ENCODE measurements around the gene DIS3.
"Not testable (repeated sequence)": the region's sequence is repeated elsewhere in the genome, so short reads cannot be mapped to it uniquely, and the experiment has no call there.

Gene DIS3, protein sequence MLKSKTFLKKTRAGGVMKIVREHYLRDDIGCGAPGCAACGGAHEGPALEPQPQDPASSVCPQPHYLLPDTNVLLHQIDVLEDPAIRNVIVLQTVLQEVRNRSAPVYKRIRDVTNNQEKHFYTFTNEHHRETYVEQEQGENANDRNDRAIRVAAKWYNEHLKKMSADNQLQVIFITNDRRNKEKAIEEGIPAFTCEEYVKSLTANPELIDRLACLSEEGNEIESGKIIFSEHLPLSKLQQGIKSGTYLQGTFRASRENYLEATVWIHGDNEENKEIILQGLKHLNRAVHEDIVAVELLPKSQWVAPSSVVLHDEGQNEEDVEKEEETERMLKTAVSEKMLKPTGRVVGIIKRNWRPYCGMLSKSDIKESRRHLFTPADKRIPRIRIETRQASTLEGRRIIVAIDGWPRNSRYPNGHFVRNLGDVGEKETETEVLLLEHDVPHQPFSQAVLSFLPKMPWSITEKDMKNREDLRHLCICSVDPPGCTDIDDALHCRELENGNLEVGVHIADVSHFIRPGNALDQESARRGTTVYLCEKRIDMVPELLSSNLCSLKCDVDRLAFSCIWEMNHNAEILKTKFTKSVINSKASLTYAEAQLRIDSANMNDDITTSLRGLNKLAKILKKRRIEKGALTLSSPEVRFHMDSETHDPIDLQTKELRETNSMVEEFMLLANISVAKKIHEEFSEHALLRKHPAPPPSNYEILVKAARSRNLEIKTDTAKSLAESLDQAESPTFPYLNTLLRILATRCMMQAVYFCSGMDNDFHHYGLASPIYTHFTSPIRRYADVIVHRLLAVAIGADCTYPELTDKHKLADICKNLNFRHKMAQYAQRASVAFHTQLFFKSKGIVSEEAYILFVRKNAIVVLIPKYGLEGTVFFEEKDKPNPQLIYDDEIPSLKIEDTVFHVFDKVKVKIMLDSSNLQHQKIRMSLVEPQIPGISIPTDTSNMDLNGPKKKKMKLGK

DNA sequence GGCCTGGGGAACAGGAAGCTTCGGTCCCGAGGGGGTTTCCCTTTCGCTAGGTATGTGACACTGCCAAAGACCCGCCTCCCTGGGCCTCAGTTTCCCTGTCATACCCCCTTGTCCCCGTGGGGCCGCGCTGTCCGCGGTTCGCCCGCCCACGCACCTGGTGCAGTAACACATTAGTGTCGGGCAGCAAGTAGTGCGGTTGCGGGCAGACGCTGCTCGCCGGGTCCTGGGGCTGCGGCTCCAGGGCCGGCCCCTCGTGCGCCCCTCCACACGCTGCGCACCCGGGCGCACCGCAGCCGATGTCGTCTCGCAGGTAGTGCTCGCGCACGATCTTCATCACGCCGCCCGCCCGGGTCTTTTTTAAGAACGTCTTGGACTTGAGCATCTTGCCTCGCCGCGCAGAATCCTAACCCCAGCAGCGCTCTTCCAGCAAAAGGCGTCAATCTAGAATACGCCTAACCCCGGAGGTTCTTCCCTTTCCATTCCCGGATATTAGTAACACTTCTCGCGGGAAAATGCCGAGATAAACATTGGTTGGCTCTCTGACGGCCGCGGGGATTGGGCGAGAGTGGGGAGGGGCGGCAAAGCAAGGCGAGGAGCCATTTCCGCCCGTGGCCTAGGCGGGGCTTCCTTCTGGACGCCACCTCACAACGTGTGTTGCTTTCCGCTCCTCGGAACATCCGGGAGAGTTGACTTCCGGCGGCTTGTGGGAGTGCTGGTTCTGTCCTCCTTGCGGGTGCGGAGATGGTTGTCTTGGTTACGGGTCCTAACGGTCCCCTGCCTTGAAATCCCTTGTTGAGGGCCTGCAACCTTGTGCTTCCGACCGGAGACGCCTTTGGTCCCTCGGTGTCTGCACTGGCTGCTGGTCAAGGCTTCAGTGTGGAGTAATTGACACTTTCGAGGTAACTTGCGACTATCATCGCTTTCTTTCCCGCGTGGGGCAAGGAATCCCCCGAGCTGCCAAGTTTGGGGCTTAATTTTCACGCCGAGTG lies at the start of gene DIS3, which contains the start of gene PIBF1:
DIS3 (minus strand) TSS at position 450 of the 989 bp plus-strand sequence; CDS start at position 382, 68 bp downstream.
PIBF1 (plus strand) TSS at position 683 of the 989 bp plus-strand sequence. CDS start 1,337 bp downstream, outside the sequence.
- Histone ChIP-seq H3K4me2 (peak within 1 kb of the TSS; percentile 81 to 98 (median 90)), H3K36me3 (peaks cover 37 to 69% (median 48%) of the 10 kb centered on the region in 11 experiments), H4K20me1 (peaks cover 6 to 68% (median 41%) of the 10 kb centered on the region in 11 experiments; a peak in 20 of 22 replicates), H3K27me3 (no peaks in the 10 kb centered on the region), H3K9ac (peak within 1 kb of the TSS; percentile 86 to 95 (median 90)), H3K4me1 (peaks cover 16 to 42% (median 31%) of the 10 kb centered on the region in 10 experiments), H3K9me3 (replicated peaks in 1 of 11) (no peaks in the 10 kb centered on the region), H3K27ac (peak within 1 kb of the TSS; percentile 75 to 91 (median 88)), H3K4me3 (peak within 1 kb of the TSS; percentile 90 to 99 (median 94))
- no peak for TF ChIP-seq Cebpa-rat (IDR thresholded peaks at IDR 0.05)

DNA sequence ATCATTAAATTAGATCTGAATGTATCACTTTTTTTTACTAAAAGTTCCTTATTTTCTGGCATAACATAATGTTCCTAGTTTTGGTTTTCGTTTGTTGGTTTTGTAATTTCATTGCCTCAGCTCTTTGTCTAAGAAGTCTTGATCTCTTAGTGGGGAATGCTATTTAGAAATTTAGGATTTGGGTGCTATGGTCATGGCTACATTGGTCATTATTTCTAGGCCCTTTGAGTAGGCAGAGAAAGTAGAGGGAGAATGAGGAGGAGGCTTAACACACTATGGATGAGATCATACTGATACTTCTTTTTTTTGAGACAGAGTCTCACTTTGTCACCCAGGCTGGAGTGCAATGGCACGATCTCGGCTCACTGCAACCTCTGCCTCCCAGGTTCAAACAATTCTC lies 42.0 kb upstream of the DIS3 start:
- no peak overlapping the region for H3K4me3 ChIP-seq
- no peak overlapping the region for H3K4me2 ChIP-seq
- no peaks in the 10 kb centered on the region for H3K27me3 ChIP-seq
- H3K36me3 ChIP-seq = peaks cover 44 to 96% (median 83%) of the 10 kb centered on the region in 11 experiments
- H3K27ac ChIP-seq = no peak overlapping the region
- peaks cover 0 to 4% (median 0%) of the 10 kb centered on the region in 11 experiments; a peak in 1 of 22 replicates for H3K9me3 ChIP-seq (replicated peaks in 1 of 11)
- TF ChIP-seq Cebpa-rat (IDR thresholded peaks at IDR 0.05) = no peak
- H3K4me1 ChIP-seq = no peaks in the 10 kb centered on the region
- no peaks in the 10 kb centered on the region for H4K20me1 ChIP-seq
- no peak overlapping the region for H3K9ac ChIP-seq

DNA sequence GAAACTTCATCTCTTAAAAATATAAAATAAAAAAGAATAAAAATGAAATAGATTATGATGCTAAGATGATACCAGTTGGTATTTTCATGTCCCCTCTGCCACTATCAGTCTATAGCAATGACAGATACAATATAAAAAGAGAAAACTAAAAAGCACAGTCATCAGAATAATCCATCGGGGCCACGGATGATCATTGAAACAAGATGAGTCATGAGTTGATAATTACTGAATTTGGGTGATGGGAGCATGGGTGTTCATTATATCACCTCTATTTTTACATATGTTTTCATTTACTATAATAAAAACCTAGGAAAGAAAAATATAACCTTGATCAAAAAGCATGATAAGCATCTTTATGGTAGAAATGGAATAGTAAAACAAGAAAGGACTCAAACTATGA lies 41.4 kb upstream of the DIS3 start:
- no peaks in the 10 kb centered on the region for H3K9me3 ChIP-seq (replicated peaks in 1 of 11)
- no peaks in the 10 kb centered on the region for H3K4me1 ChIP-seq
- no peak overlapping the region for H3K9ac ChIP-seq
- H3K27ac ChIP-seq = no peak overlapping the region
- TF ChIP-seq Cebpa-rat (IDR thresholded peaks at IDR 0.05) = no peak
- no peak overlapping the region for H3K4me2 ChIP-seq
- peaks cover 45 to 97% (median 80%) of the 10 kb centered on the region in 11 experiments for H3K36me3 ChIP-seq
- H3K4me3 ChIP-seq = no peak overlapping the region
- no peaks in the 10 kb centered on the region for H3K27me3 ChIP-seq
- H4K20me1 ChIP-seq = no peaks in the 10 kb centered on the region

DNA sequence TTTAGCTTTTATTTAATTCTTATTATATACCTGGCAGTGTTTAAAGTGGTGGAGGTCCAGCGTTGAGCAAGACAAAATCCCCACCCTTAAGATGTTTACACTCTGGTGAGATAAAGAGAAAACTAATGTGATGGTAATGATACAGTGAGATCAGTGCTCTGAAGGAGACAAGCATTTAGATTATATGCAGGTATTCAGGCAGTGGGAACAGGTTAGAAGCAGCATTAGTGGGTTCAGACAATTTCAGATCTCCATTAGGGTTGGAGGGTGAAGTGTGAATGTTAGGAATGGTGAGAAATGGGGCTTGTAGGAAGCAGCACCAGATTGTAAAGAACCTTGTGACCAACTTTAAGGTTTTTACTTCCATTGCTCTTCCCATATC lies 39.2 kb upstream of the DIS3 start:
- no peak overlapping the region for H3K9ac ChIP-seq
- H3K4me1 ChIP-seq = no peaks in the 10 kb centered on the region
- H3K27me3 ChIP-seq = no peaks in the 10 kb centered on the region
- H3K9me3 ChIP-seq (replicated peaks in 1 of 11) = no peaks in the 10 kb centered on the region
- no peak overlapping the region for H3K27ac ChIP-seq
- no peak overlapping the region for H3K4me2 ChIP-seq
- H4K20me1 ChIP-seq = no peaks in the 10 kb centered on the region
- H3K36me3 ChIP-seq = peaks cover 33 to 87% (median 65%) of the 10 kb centered on the region in 11 experiments
- no peak overlapping the region for H3K4me3 ChIP-seq
- no peak for TF ChIP-seq Cebpa-rat (IDR thresholded peaks at IDR 0.05)

DNA sequence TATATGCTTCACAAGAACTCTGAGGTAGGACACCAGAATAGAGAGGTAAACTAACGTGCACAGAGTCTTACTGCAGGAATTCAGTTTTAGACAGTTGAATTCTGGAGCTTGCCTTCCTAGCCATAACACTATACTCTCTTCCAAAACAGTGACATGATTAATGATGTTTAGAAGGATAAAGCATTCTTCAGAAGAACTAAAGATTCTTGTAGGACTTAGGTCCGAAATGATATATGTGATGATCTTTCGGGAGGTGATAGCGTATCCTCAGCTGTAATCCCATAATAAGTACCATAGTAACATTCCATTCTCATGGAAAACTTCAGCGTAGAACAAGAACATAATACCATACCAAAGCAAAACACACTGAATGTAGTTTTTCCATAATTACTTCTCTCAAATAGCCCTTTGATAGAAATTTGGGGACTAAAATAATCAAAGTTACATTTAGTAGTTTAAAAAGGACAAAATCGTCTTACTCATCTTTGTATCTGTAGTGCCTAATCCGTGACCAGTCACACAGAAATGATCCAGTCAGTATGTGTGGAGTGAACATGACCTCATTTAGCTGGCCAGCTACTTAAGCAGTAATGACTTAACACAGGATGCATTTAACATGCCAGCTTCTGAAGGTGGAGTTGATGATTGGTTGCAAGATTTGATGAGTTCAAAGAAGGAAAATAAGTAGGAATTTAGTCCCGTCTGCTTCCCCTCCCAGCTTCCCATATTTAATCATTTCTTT lies 38.6 kb upstream of the DIS3 start:
- H3K27ac ChIP-seq = no peak overlapping the region
- no peak for TF ChIP-seq Cebpa-rat (IDR thresholded peaks at IDR 0.05)
- no peak overlapping the region for H3K4me3 ChIP-seq
- H4K20me1 ChIP-seq = no peaks in the 10 kb centered on the region; a peak in 1 of 22 replicates
- H3K27me3 ChIP-seq = no peaks in the 10 kb centered on the region
- no peaks in the 10 kb centered on the region for H3K4me1 ChIP-seq
- H3K4me2 ChIP-seq = no peak overlapping the region
- no peak overlapping the region for H3K9ac ChIP-seq
- peaks cover 33 to 87% (median 65%) of the 10 kb centered on the region in 11 experiments for H3K36me3 ChIP-seq
- H3K9me3 ChIP-seq (replicated peaks in 1 of 11) = no peaks in the 10 kb centered on the region

DNA sequence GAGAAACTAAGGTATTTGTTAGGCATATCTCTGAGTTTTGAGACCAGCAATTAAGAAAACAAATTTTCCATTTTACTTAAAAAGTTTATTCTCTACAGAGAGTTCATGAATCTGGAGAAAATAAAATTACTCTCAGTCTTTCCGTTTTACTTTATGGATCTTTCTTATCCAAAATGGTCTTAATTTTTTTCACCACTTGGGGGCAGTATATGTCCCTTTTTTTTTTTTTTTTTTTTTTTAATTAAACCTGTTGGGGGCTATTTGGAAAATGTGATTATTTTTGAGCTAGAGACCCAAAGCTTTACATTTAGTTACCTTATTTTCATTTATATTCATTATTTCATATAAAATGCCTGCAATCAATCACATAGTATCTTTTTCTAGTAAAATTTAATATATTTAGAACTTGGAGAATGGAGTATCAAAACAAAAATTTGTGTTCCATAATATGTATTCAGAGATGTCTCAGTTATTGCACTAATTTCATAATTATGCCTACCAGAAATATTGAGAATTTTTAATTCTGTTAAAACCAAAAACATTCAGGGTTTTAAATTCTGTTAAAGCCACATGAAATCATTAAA lies 27.3 kb upstream of the DIS3 start:
- no peak for TF ChIP-seq Cebpa-rat (IDR thresholded peaks at IDR 0.05)
- Histone ChIP-seq H3K9me3 (replicated peaks in 1 of 11) (peaks cover 0 to 6% (median 0%) of the 10 kb centered on the region in 11 experiments; a peak in 4 of 22 replicates), H3K4me2 (no peak overlapping the region), H3K4me3 (no peak overlapping the region), H3K9ac (no peak overlapping the region), H3K27me3 (no peaks in the 10 kb centered on the region), H3K27ac (no peak overlapping the region), H3K4me1 (no peaks in the 10 kb centered on the region), H3K36me3 (peaks cover 43 to 75% (median 54%) of the 10 kb centered on the region in 11 experiments), H4K20me1 (peaks cover 0 to 7% (median 0%) of the 10 kb centered on the region in 11 experiments; a peak in 4 of 22 replicates)

DNA sequence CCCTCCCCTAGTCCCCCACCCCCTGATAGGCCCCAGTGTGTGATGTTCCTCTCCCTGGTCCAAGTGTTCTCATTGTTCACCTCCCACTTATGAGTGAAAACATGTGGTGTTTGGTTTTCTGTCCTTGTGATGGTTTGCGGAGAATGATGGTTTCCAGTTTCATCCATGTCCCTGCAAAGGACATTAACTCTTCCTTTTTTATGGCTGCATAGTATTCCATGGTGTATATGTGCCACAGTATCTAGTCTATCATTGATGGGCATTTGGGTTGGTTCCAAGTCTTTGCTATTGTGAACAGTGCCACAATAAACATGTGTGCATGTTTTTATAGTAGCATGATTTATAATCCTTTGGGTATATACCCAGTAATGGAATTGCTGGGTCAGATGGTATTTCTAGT lies 24.8 kb upstream of the DIS3 start:
- not testable (repeated sequence) for H3K27ac ChIP-seq; H3K9ac ChIP-seq; H3K27me3 ChIP-seq; H3K4me3 ChIP-seq; H3K4me1 ChIP-seq; H3K4me2 ChIP-seq; H4K20me1 ChIP-seq; H3K9me3 ChIP-seq (replicated peaks in 1 of 11)
- peaks cover 25 to 73% (median 53%) of the 10 kb centered on the region in 11 experiments for H3K36me3 ChIP-seq
